CD14-positive monocyte (primary cell): ENCODE results near the gene INPP5A. TPM values are rescaled to one million over a fixed set of nuclear protein-coding genes. Genes with fewer than 3 reads are reported as not detected.

ENCODE experiments used
- DNase-seq, 3 donors: peaks; one replicate each; pipeline ENCODE4 v3.0.0-alpha.2; 2011 to 2022
- H2AFZ ChIP-seq: 2 replicates; pipeline ENCODE4 v1.6.0; 2012; ENCODE audit warnings: mild to moderate bottlenecking, low read depth, low read length, inconsistent platforms; ENCODE audit not compliant: insufficient read depth, poor library complexity, severe bottlenecking
- H3K27ac ChIP-seq, 2 donors: 1 replicate in 1 of 2; 2 replicates in 1 of 2; pipeline ENCODE4 v1.5.1; 2012 to 2013; ENCODE audit warnings: low read length in 2 of 2, control low read depth in 1 of 2, inconsistent platforms in 1 of 2, low read depth in 1 of 2, mild to moderate bottlenecking in 1 of 2
- H3K27me3 ChIP-seq, 2 donors: one replicate each; pipeline versions ENCODE4 v1.6.0 to v1.6.1; 2011 to 2013; ENCODE audit warnings: low read length in 2 of 2; ENCODE audit not compliant: control insufficient read depth in 2 of 2, insufficient read depth in 2 of 2
- H3K36me3 ChIP-seq, 2 donors: replicated peaks in 1 of 2; 1 replicate in 1 of 2; 2 replicates in 1 of 2; pipeline versions ENCODE4 v1.5.1 to v1.6.1; 2012 to 2013; ENCODE audit warnings: low read length in 2 of 2, control low read depth in 1 of 2, inconsistent platforms in 1 of 2, mild to moderate bottlenecking in 1 of 2; ENCODE audit not compliant: insufficient read depth in 2 of 2, control insufficient read depth in 1 of 2
- H3K4me1 ChIP-seq, 2 donors: 1 replicate in 1 of 2; 2 replicates in 1 of 2; pipeline versions ENCODE4 v1.5.1 to v1.6.1; 2012 to 2013; ENCODE audit warnings: low read length in 2 of 2, control low read depth in 1 of 2, inconsistent platforms in 1 of 2, mild to moderate bottlenecking in 1 of 2, moderate library complexity in 1 of 2; ENCODE audit not compliant: insufficient read depth in 2 of 2, control insufficient read depth in 1 of 2
- H3K4me2 ChIP-seq: replicated peaks from 2 replicates; pipeline ENCODE3; 2012; ENCODE audit warnings: low read length, moderate library complexity, mild to moderate bottlenecking; ENCODE audit not compliant: poor library complexity, severe bottlenecking; ENCODE audit errors: extremely low read depth
- H3K4me3 ChIP-seq, 3 experiments: fragments of 200-600 bp in 1 of 3; sonication (generic) in 1 of 3; replicated peaks in 1 of 3; 1 replicate in 2 of 3; 2 replicates in 1 of 3; pipeline ENCODE4 v1.5.1; 2011 to 2013; ENCODE audit warnings: low read length in 3 of 3, mild to moderate bottlenecking in 3 of 3, control low read depth in 2 of 3, low read depth in 2 of 3, inconsistent platforms in 1 of 3, moderate library complexity in 1 of 3
- H3K79me2 ChIP-seq: 2 replicates; pipeline ENCODE4 v1.6.0; 2012; ENCODE audit warnings: mild to moderate bottlenecking, control low read depth, inconsistent platforms, low read length, moderate library complexity; ENCODE audit not compliant: insufficient read depth
- H3K9ac ChIP-seq: 2 replicates; pipeline ENCODE4 v1.6.0; 2017; ENCODE audit warnings: low read length, mild to moderate bottlenecking; ENCODE audit not compliant: insufficient read depth, poor library complexity, severe bottlenecking
- H3K9me3 ChIP-seq, 2 donors: replicated peaks in 1 of 2; 1 replicate in 1 of 2; 2 replicates in 1 of 2; pipeline versions ENCODE4 v1.5.1 to v1.6.1; 2012 to 2013; ENCODE audit warnings: low read length in 2 of 2, control low read depth in 1 of 2; ENCODE audit not compliant: control insufficient read depth in 1 of 2, insufficient read depth in 1 of 2
- H4K20me1 ChIP-seq: 2 replicates; pipeline ENCODE4 v1.6.0; 2012; ENCODE audit warnings: mild to moderate bottlenecking, low read length, control low read depth, moderate library complexity; ENCODE audit not compliant: insufficient read depth
- H3K27ac Mint-ChIP-seq, 7 donors: one replicate each; pipeline ENCODE4 v1.8.0; 2020; ENCODE audit warnings: mild to moderate bottlenecking in 7 of 7, mixed read lengths in 7 of 7, moderate library complexity in 6 of 7, inconsistent platforms in 2 of 7
- H3K27me3 Mint-ChIP-seq, 3 donors: one replicate each; pipeline ENCODE4 v1.8.0; 2021 to 2022; ENCODE audit warnings: low read depth in 3 of 3, mild to moderate bottlenecking in 3 of 3, mixed read lengths in 3 of 3, moderate library complexity in 3 of 3, inconsistent platforms in 1 of 3
- H3K36me3 Mint-ChIP-seq, 2 donors: one replicate each; pipeline ENCODE4 v1.8.0; 2020; ENCODE audit warnings: mixed read lengths in 2 of 2, inconsistent platforms in 1 of 2, mild to moderate bottlenecking in 1 of 2
- H3K4me1 Mint-ChIP-seq: one replicate; pipeline ENCODE4 v1.8.0; 2020; ENCODE audit warnings: mild to moderate bottlenecking, mixed read lengths
- H3K4me3 Mint-ChIP-seq, 2 donors: one replicate each; pipeline ENCODE4 v1.8.0; 2020; ENCODE audit warnings: mild to moderate bottlenecking in 2 of 2, mixed read lengths in 2 of 2, moderate library complexity in 1 of 2
- H3K9me3 Mint-ChIP-seq, 7 donors: one replicate each; pipeline ENCODE4 v1.8.0; 2020 to 2022; ENCODE audit warnings: mixed read lengths in 7 of 7, mild to moderate bottlenecking in 6 of 7, moderate library complexity in 6 of 7, inconsistent platforms in 2 of 7
- WGBS: methylation state at CpG from one replicate; pipeline ENCODE4 v1.1.5; 2013; ENCODE audit warnings: missing lambda C conversion rate; ENCODE audit not compliant: insufficient coverage; 5-methylcytosine and 5-hydroxymethylcytosine counted together
- intact Hi-C, 2 donors: fragments of 100-400 bp; cut with micrococcal nuclease; formaldehyde crosslinking; loops; one replicate each; pipeline versions ENCODE4 v1.15.0 to v1.15.1; 2023
- polyA plus RNA-seq, 3 donors: library from polyadenylated mRNA; depleted of rRNA in 1 of 3; unstranded in 2 of 3; stranded (reverse) in 1 of 3; fragments of 300-500 nt in 2 of 3; fragments of >200 nt in 1 of 3; fragmentation: Illumina TruSeq in 2 of 3; gene quantifications; 1 replicate in 2 of 3; 2 replicates in 1 of 3; pipeline ENCODE4 v1.2.3, GENCODE V29; 2012 to 2021
- TF ChIP-seq, protein P1 (sequence below): fragments of 200-600 bp; IDR thresholded peaks from one replicate; pipeline ENCODE4 v1.8.0; 2022; ENCODE audit warnings: antibody characterized with exemption, mild to moderate bottlenecking

Gene INPP5A
- polyA plus RNA-seq, 3 donors: 0.87 to 17.2 (median 2.9) TPM

GRCh38 chr10:132708936-132709335, 171.3 kb downstream of the INPP5A start:
- Histone ChIP-seq H3K4me2 (no peak overlapping the region), H3K79me2 (no peaks in the 10 kb centered on the region), H3K27me3 (no peaks in the 10 kb centered on the region), H3K4me3 (no peak overlapping the region), H3K4me1 (no peaks in the 10 kb centered on the region), H3K36me3 (peaks cover 54 to 81% of the 10 kb centered on the region in 2 donors), H4K20me1 (no peaks in the 10 kb centered on the region), H2AFZ (no peak overlapping the region), H3K27ac (no peak overlapping the region), H3K9me3 (peaks cover 16 to 25% of the 10 kb centered on the region in 2 donors), H3K9ac (no peak overlapping the region)
- Mint-ChIP-seq H3K27ac (no peak overlapping the region), H3K9me3 (peaks cover 17 to 32% (median 20%) of the 10 kb centered on the region in 7 donors), H3K4me3 (no peak overlapping the region), H3K4me1 (no peaks in the 10 kb centered on the region), H3K36me3 (peaks cover 77 to 89% of the 10 kb centered on the region in 2 donors), H3K27me3 (peaks cover 0 to 2% (median 0%) of the 10 kb centered on the region in 3 donors)
- WGBS: 96% methylated on average over 2 of the region's 4 CpGs
- intact Hi-C loops: no loop called here
- TF ChIP-seq, protein P1, sequence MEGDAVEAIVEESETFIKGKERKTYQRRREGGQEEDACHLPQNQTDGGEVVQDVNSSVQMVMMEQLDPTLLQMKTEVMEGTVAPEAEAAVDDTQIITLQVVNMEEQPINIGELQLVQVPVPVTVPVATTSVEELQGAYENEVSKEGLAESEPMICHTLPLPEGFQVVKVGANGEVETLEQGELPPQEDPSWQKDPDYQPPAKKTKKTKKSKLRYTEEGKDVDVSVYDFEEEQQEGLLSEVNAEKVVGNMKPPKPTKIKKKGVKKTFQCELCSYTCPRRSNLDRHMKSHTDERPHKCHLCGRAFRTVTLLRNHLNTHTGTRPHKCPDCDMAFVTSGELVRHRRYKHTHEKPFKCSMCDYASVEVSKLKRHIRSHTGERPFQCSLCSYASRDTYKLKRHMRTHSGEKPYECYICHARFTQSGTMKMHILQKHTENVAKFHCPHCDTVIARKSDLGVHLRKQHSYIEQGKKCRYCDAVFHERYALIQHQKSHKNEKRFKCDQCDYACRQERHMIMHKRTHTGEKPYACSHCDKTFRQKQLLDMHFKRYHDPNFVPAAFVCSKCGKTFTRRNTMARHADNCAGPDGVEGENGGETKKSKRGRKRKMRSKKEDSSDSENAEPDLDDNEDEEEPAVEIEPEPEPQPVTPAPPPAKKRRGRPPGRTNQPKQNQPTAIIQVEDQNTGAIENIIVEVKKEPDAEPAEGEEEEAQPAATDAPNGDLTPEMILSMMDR: no peak
- no peak for DNase-seq

GRCh38 chr10:132709471-132709951, 171.9 kb downstream of the INPP5A start:
- Mint-ChIP-seq H3K36me3 (peaks cover 78 to 91% of the 10 kb centered on the region in 2 donors), H3K4me3 (no peak overlapping the region), H3K27me3 (peaks cover 0 to 2% (median 0%) of the 10 kb centered on the region in 3 donors), H3K9me3 (peaks cover 14 to 32% (median 20%) of the 10 kb centered on the region in 7 donors), H3K4me1 (no peaks in the 10 kb centered on the region), H3K27ac (peak overlapping the region in 1 of 7 donors; percentile 26)
- no peaks in the 10 kb centered on the region for H3K4me1 ChIP-seq
- no peak overlapping the region for H3K4me2 ChIP-seq
- H3K9ac ChIP-seq: no peak overlapping the region
- peaks cover 12 to 23% of the 10 kb centered on the region in 2 donors for H3K9me3 ChIP-seq
- no peak overlapping the region for H2AFZ ChIP-seq
- H3K36me3 ChIP-seq: peaks cover 49 to 81% of the 10 kb centered on the region in 2 donors
- 93% methylated on average over 13 of the region's 13 CpGs for WGBS
- no peaks in the 10 kb centered on the region for H4K20me1 ChIP-seq
- H3K27ac ChIP-seq: no peak overlapping the region
- intact Hi-C loops: no loop called here
- H3K27me3 ChIP-seq: no peaks in the 10 kb centered on the region
- no peaks in the 10 kb centered on the region for H3K79me2 ChIP-seq
- TF ChIP-seq, protein P1: no peak
- no peak for DNase-seq
- no peak overlapping the region for H3K4me3 ChIP-seq
